HG03457 (cell line): ENCODE results near the gene KCTD8.

Experiments
- ATAC-seq: cut with Tn5 transposase; IDR thresholded peaks from one replicate; pipeline ENCODE4 v1.9.1; 2021; ENCODE audit warnings: moderate number of reproducible peaks; ENCODE audit not compliant: unreplicated experiment

The KCTD8 gene

GRCh38 chr4:44448521-44449461 lies at the start of gene KCTD8:
KCTD8 (minus strand) TSS chr4:44448809.
- ATAC-seq = peak; percentile 97

- ATAC-seq = no peak
Measured at GRCh38 chr4:44494810-44495701, 46.4 kb upstream of the KCTD8 start.

- ATAC-seq = no peak
Measured at GRCh38 chr4:44493924-44494323, 45.3 kb upstream of the KCTD8 start.

GRCh38 chr4:44487341-44487740 lies 38.7 kb upstream of the KCTD8 start:
- ATAC-seq = no peak

- no peak for ATAC-seq
Measured at GRCh38 chr4:44479731-44480130, 31.1 kb upstream of the KCTD8 start.

- no peak for ATAC-seq
Measured at GRCh38 chr4:44462259-44462658, 13.7 kb upstream of the KCTD8 start.

- no peak for ATAC-seq
Measured at GRCh38 chr4:44447563-44448504, 775 bp downstream of the KCTD8 start.

- no peak for ATAC-seq
Measured at GRCh38 chr4:44446801-44447562, 1.6 kb downstream of the KCTD8 start.

GRCh38 chr4:44446191-44446590 lies 2.4 kb downstream of the KCTD8 start:
- no peak for ATAC-seq

- no peak for ATAC-seq
Measured at GRCh38 chr4:44438687-44439086, 9.9 kb downstream of the KCTD8 start.

GRCh38 chr4:44434247-44434646 lies 14.4 kb downstream of the KCTD8 start:
- no peak for ATAC-seq

GRCh38 chr4:44425614-44426208 lies 22.9 kb downstream of the KCTD8 start:
- no peak for ATAC-seq

GRCh38 chr4:44422912-44423311 lies 25.7 kb downstream of the KCTD8 start:
- ATAC-seq = no peak

- ATAC-seq = no peak
Measured at GRCh38 chr4:44421330-44422065, 27.1 kb downstream of the KCTD8 start.

- ATAC-seq = no peak
Measured at GRCh38 chr4:44415251-44415650, 33.4 kb downstream of the KCTD8 start.

- ATAC-seq = no peak
Measured at GRCh38 chr4:44368413-44369167, 80.0 kb downstream of the KCTD8 start.

- ATAC-seq = no peak
Measured at GRCh38 chr4:44354172-44354571, 94.4 kb downstream of the KCTD8 start.

GRCh38 chr4:44351069-44351468 lies 97.5 kb downstream of the KCTD8 start:
- no peak for ATAC-seq
